ENCODE data around the gene CTSH. TPM values are rescaled to one million over a fixed set of nuclear protein-coding genes. Genes with fewer than 3 reads are reported as not detected.
"Not testable (repeated sequence)": the region's sequence is repeated elsewhere in the genome, so short reads cannot be mapped to it uniquely, and the experiment has no call there.

CTSH gene

GRCh38 chr15:78871483-78872127, 73.2 kb downstream of the CTSH start:
- not testable (repeated sequence) for H4K5ac ChIP-seq (ENCODE audit: low read length); H2BK120ac ChIP-seq (ENCODE audit: low read depth, low read length); H2AK5ac ChIP-seq (ENCODE audit: low read length); H4K8ac ChIP-seq (ENCODE audit: low read depth, low read length); DNase-seq; H3K4ac ChIP-seq (ENCODE audit: low read depth, low read length); H2BK5ac ChIP-seq (ENCODE audit: low read length); H3K4me1 ChIP-seq (ENCODE audit: control insufficient read depth, low read depth, low read length); H3K4me2 ChIP-seq (ENCODE audit: low read length); H3K4me3 ChIP-seq (ENCODE audit: low read length); H3K79me1 ChIP-seq (ENCODE audit: low read length); H3K36me3 ChIP-seq (ENCODE audit: control insufficient read depth, insufficient read depth, low read length); H3K27me3 ChIP-seq (ENCODE audit: insufficient read depth, low read length, poor library complexity); H3K23ac ChIP-seq (ENCODE audit: low read length); H2BK15ac ChIP-seq (replicated peaks; ENCODE audit: low read depth)
- Histone ChIP-seq H3K56ac (ENCODE audit: low read length) (peak overlapping the region; percentile 88), H3K27ac (ENCODE audit: low read depth, low read length) (peak overlapping the region; percentile 73), H3K79me2 (ENCODE audit: control insufficient read depth, insufficient read depth, low read length) (peaks cover 34% of the 10 kb centered on the region), H3K9ac (ENCODE audit: low read length) (peak overlapping the region; percentile 65), H3K18ac (ENCODE audit: low read length) (peak overlapping the region; percentile 96)
- no CpG with 5 or more reads among the region's 24 CpGs for WGBS (ENCODE audit: extremely low coverage, insufficient coverage, low lambda C conversion rate)

Small RNA genes lying within 50 kb of the gene (small RNA-seq; reads per million reads assigned to genes)
- not detected for gene RNU6-415P (ENCODE audit: insufficient read depth)
